Stimulated activated effector memory CD8-positive, alpha-beta T cell treated with anti-CD3 and anti-CD28 coated beads, Interleukin-12 subunit alpha, Interleukin-12 subunit beta, amount 100 ng/mL, for 72 hours (primary cell): ENCODE results near the gene NRARP.
A peak's percentile ranks its signal among the peaks of the same experiment; 100 is the strongest.
"Not testable (repeated sequence)": the region's sequence is repeated elsewhere in the genome, so short reads cannot be mapped to it uniquely, and the experiment has no call there.

Experiments used
- ATAC-seq: fragments of 150-1000 bp; cut with Tn5 transposase; 2 replicates; pipeline ENCODE4 v1.10.0; 2021
- DNase-seq, 2 donors: peaks; one replicate each; pipeline ENCODE4 v3.0.0; 2021 to 2022; ENCODE audit warnings: low spot score in 2 of 2
- H3K27ac Mint-ChIP-seq: one replicate; pipeline ENCODE4 v1.8.0; 2022; ENCODE audit warnings: mild to moderate bottlenecking, mixed read lengths
- H3K36me3 Mint-ChIP-seq: one replicate; pipeline ENCODE4 v1.8.0; 2022; ENCODE audit warnings: mild to moderate bottlenecking, mixed read lengths
- H3K4me1 Mint-ChIP-seq: one replicate; pipeline ENCODE4 v1.8.0; 2022; ENCODE audit warnings: mixed read lengths
- H3K4me3 Mint-ChIP-seq: one replicate; pipeline ENCODE4 v1.8.0; 2022; ENCODE audit warnings: mild to moderate bottlenecking, mixed read lengths
- H3K9me3 Mint-ChIP-seq: one replicate; pipeline ENCODE4 v1.8.0; 2022; ENCODE audit warnings: mixed read lengths

NRARP gene

GRCh38 chr9:137270929-137271695 lies 31.0 kb downstream of the NRARP start:
- DNase-seq = no peak
- no peak overlapping the region for H3K4me3 Mint-ChIP-seq

GRCh38 chr9:137269231-137269772 lies 32.8 kb downstream of the NRARP start:
- Mint-ChIP-seq H3K4me1 (peaks cover 26% of the 10 kb centered on the region), H3K36me3 (peaks cover 71% of the 10 kb centered on the region), H3K27ac (peak overlapping the region; percentile 54), H3K4me3 (no peak overlapping the region), H3K9me3 (no peaks in the 10 kb centered on the region)
- DNase-seq = no peak
- no peak for ATAC-seq

More at GRCh38 chr9:137270929-137271695, 31.0 kb downstream of the NRARP start:
- Mint-ChIP-seq H3K4me1 (peaks cover 41% of the 10 kb centered on the region), H3K9me3 (no peaks in the 10 kb centered on the region), H3K27ac (peak overlapping the region; percentile 37), H3K36me3 (peaks cover 59% of the 10 kb centered on the region)
- ATAC-seq = no peak

GRCh38 chr9:137268538-137269201 lies 33.4 kb downstream of the NRARP start:
- Mint-ChIP-seq H3K27ac (peak overlapping the region; percentile 16), H3K36me3 (peaks cover 77% of the 10 kb centered on the region), H3K4me1 (peaks cover 23% of the 10 kb centered on the region), H3K9me3 (no peaks in the 10 kb centered on the region), H3K4me3 (no peak overlapping the region)
- DNase-seq (no peak), ATAC-seq (no peak)

DNA sequence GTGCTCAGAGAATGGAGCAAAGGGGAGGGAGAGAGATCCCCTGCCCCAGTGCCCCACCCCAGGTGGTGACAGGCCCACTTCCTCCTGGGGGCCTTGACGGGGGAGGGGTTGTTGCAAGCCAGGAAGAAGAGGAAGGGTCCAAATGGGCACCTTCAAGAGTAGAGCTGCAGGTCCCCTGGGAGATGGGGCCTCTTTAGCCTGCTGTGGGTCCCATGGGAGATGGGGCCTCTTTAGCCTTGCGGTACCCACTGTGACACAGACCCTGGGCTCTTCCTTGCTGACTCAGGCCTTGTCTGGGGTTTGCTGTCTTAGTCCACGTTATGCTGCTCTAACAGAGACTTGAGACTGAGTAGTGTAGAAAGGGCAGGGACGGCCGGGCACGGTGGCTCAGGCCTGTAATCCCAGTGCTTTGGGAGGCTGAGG lies 34.1 kb downstream of the NRARP start:
- no peak for ATAC-seq
- Mint-ChIP-seq H3K4me1 (peaks cover 23% of the 10 kb centered on the region), H3K27ac (no peak overlapping the region), H3K36me3 (peaks cover 78% of the 10 kb centered on the region), H3K9me3 (no peaks in the 10 kb centered on the region), H3K4me3 (no peak overlapping the region)
- no peak for DNase-seq

GRCh38 chr9:137266585-137267453 lies 35.3 kb downstream of the NRARP start:
- Mint-ChIP-seq H3K9me3 (no peaks in the 10 kb centered on the region), H3K4me3 (no peak overlapping the region), H3K27ac (no peak overlapping the region), H3K36me3 (peaks cover 81% of the 10 kb centered on the region), H3K4me1 (peaks cover 25% of the 10 kb centered on the region)
- no peak for ATAC-seq
- no peak for DNase-seq

DNA sequence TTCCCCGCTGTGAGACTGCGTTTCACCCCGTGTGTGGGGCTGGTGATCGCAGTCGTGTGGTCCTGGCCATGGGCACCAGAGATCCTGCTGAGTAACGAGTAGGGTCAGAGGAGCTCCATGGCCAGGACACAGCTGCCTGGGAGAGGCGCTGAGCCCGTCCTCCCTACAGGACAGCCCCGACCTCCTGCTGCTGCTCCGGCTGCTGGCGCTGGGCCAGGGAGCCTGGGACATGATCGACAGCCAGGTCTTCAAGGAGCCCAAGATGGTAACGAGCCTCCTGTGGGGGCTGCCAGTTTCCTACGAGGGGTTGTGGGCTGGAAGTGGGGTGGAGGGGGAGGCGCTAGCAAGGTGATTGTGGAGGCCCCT lies 35.9 kb downstream of the NRARP start:
- H3K27ac Mint-ChIP-seq = no peak overlapping the region
- ATAC-seq (no peak), DNase-seq (no peak)
- peaks cover 24% of the 10 kb centered on the region for H3K4me1 Mint-ChIP-seq
- H3K36me3 Mint-ChIP-seq = peaks cover 84% of the 10 kb centered on the region
- H3K9me3 Mint-ChIP-seq = no peaks in the 10 kb centered on the region
- H3K4me3 Mint-ChIP-seq = no peak overlapping the region

- H3K27ac Mint-ChIP-seq = no peak overlapping the region
- no peaks in the 10 kb centered on the region for H3K9me3 Mint-ChIP-seq
- ATAC-seq (peak; percentile 22), DNase-seq (no peak)
- peaks cover 21% of the 10 kb centered on the region for H3K4me1 Mint-ChIP-seq
- H3K36me3 Mint-ChIP-seq = peaks cover 84% of the 10 kb centered on the region
- no peak overlapping the region for H3K4me3 Mint-ChIP-seq
Measured at GRCh38 chr9:137265496-137266161, 36.4 kb downstream of the NRARP start.

GRCh38 chr9:137264067-137264466 lies 38.0 kb downstream of the NRARP start:
- Mint-ChIP-seq H3K27ac (no peak overlapping the region), H3K36me3 (peaks cover 84% of the 10 kb centered on the region), H3K9me3 (no peaks in the 10 kb centered on the region)

DNA sequence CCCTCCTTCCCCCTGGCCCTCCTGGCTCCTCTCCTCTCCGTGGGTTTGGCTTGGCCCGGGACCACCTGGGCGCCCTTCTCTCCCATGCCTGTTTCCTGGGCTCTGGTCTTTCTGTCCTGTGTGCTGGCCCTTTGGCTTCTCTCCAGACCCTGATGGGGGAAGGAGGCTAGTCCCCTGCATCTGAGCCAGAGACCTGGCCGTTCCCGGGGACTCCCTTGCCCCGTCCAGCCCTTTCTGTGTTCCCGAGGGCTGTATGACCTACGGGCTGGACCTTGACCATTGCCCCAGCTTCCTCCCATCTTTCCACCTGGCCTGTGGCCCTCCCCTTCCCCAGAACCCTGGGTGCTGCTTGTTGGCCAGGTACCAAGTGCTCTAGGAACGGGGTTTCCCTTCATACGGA lies 38.6 kb downstream of the NRARP start:
- no peak for DNase-seq
- Mint-ChIP-seq H3K27ac (peak overlapping the region; percentile 60), H3K9me3 (no peaks in the 10 kb centered on the region), H3K4me1 (peaks cover 8% of the 10 kb centered on the region), H3K36me3 (peaks cover 84% of the 10 kb centered on the region), H3K4me3 (no peak overlapping the region)
- no peak for ATAC-seq

More at GRCh38 chr9:137264067-137264466, 38.0 kb downstream of the NRARP start:
- no peak for DNase-seq
- no peak overlapping the region for H3K4me3 Mint-ChIP-seq
- H3K4me1 Mint-ChIP-seq = peaks cover 13% of the 10 kb centered on the region
- no peak for ATAC-seq

DNA sequence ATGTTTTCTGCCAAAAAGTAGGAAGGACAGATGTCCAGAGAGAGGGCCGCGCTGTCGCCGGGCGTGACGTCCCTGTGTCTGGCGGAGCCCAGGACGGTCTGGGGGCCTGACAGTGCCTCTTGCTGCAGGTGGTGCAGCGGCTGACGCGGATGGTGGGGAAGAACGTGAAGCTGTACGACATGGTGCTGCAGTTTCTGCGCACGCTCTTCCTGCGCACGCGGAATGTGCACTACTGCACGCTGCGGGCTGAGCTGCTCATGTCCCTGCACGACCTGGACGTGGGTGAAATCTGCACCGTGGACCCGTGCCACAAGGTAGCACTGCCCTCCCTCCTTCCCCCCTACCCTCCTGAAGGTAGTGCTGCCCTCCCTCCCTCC lies 39.2 kb downstream of the NRARP start:
- no peak overlapping the region for H3K4me3 Mint-ChIP-seq
- peaks cover 5% of the 10 kb centered on the region for H3K4me1 Mint-ChIP-seq
- H3K9me3 Mint-ChIP-seq = no peaks in the 10 kb centered on the region
- no peak overlapping the region for H3K27ac Mint-ChIP-seq
- no peak for DNase-seq
- H3K36me3 Mint-ChIP-seq = peaks cover 84% of the 10 kb centered on the region
- no peak for ATAC-seq

GRCh38 chr9:137262173-137262908 lies 39.7 kb downstream of the NRARP start:
- peaks cover 84% of the 10 kb centered on the region for H3K36me3 Mint-ChIP-seq
- not testable (repeated sequence) for DNase-seq, ATAC-seq, H3K27ac Mint-ChIP-seq, H3K4me3 Mint-ChIP-seq, H3K4me1 Mint-ChIP-seq, H3K9me3 Mint-ChIP-seq

- no peak for DNase-seq
- Mint-ChIP-seq H3K9me3 (no peaks in the 10 kb centered on the region), H3K4me1 (peaks cover 11% of the 10 kb centered on the region), H3K27ac (peak overlapping the region; percentile 10), H3K36me3 (peaks cover 64% of the 10 kb centered on the region), H3K4me3 (peak overlapping the region; percentile 87)
- ATAC-seq = no peak
Measured at GRCh38 chr9:137256856-137257255, 45.2 kb downstream of the NRARP start.

DNA sequence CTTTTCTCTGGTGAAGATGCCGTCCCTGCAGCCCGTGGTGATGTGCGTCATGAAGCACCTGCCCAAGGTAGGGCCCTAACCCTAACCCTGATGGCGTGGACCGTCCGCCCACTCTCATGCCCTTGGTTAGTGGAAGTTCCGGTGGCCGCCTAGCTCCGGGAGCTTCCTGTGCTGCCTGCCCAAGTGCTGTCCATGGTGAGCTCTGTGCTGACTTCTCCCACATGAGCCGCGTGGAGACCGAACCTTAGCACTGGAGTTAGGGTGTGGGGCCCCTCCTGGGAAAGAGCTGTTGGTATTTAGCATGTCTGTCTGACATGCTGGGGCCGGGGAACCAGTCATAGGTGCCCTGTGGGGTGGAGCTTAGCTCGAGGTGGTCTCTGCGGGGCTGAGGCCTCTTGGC lies 45.7 kb downstream of the NRARP start:
- peaks cover 59% of the 10 kb centered on the region for H3K36me3 Mint-ChIP-seq
- peak overlapping the region; percentile 10 for H3K27ac Mint-ChIP-seq
- DNase-seq (no peak), ATAC-seq (no peak)
- H3K4me1 Mint-ChIP-seq = peaks cover 7% of the 10 kb centered on the region
- H3K9me3 Mint-ChIP-seq = no peaks in the 10 kb centered on the region
- H3K4me3 Mint-ChIP-seq = peak overlapping the region; percentile 87

DNA sequence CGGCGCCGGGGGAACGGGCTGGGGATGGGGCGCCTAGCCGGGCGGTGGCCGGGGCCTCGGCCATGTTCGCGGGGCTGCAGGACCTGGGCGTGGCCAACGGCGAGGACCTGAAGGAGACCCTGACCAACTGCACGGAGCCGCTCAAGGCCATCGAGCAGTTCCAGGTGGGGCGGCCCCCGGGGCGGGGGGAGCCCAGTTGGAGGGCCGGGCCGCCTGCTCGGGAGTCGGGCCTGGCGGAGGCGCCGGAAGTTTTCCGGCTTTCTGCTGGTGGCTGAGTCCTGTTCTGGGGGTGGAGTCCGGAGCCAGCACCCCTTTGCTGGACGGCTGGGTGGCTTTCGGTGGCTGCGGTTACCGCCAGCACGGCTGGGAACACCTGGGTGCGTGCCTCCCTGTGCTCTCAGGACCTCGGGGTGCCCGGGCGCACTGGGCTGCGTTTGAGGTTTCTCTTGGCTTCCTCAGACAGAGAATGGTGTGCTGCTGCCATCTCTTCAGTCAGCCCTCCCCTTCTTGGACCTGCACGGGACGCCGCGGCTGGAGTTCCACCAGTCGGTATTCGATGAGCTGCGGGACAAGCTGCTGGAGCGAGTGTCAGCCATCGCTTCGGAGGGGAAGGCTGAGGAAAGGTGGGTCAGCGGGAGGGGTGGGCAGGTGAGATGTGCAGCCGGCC lies 46.5 kb downstream of the NRARP start:
- no peak for DNase-seq
- no peak for ATAC-seq
- H3K36me3 Mint-ChIP-seq = peaks cover 51% of the 10 kb centered on the region
- peak overlapping the region; percentile 87 for H3K4me3 Mint-ChIP-seq
- peaks cover 7% of the 10 kb centered on the region for H3K4me1 Mint-ChIP-seq
- no peak overlapping the region for H3K27ac Mint-ChIP-seq
- H3K9me3 Mint-ChIP-seq = no peaks in the 10 kb centered on the region
